Endothelial cell of umbilical vein (primary cell): ENCODE measurements around the gene ADAMTS12. TPM values are rescaled to one million over a fixed set of nuclear protein-coding genes. Genes with fewer than 3 reads are reported as not detected.

Experiments
- BruUV-seq: library from RNA; stranded (reverse); fragments of 400-500 nt; replicated peaks from 2 replicates; lab custom pipeline; 2021; lab: Mats Ljungman, UMichigan
- CTCF ChIA-PET: fragments of 300-600, 350-600 bp; sonication (Branson Sonifier 250); formaldehyde crosslinking; loops from one replicate; lab custom pipeline; 2021; ENCODE audit warnings: antibody characterized with exemption, inconsistent platforms; lab: Charles Lee
- POLR2A ChIA-PET: fragments of 300-600, 350-600 bp; sonication (Branson Sonifier 250); formaldehyde crosslinking; loops from one replicate; lab custom pipeline; 2021; ENCODE audit warnings: antibody characterized with exemption, inconsistent platforms; lab: Charles Lee
- DNase-seq: peaks from one replicate; pipeline ENCODE4 v3.0.0-alpha.2; 2011; ENCODE audit warnings: low read depth, low spot score
- FAIRE-seq: peaks from 2 replicates; lab custom pipeline; 2011; peaks lifted over from hg19 to GRCh38; lab: Jason Lieb, UNC
- H2AFZ ChIP-seq: 2 replicates; pipeline ENCODE4 v1.6.0; 2012; ENCODE audit warnings: low read depth, low read length, control low read depth, inconsistent platforms
- H3K27ac ChIP-seq: 2 replicates; pipeline ENCODE4 v1.5.1; 2011; ENCODE audit warnings: low read depth, mild to moderate bottlenecking, control low read depth, low read length, moderate library complexity; ENCODE audit not compliant: insufficient read depth
- H3K27me3 ChIP-seq, 2 experiments: 2 replicates each; pipeline versions ENCODE4 v1.6.0 to v1.6.1; 2011; ENCODE audit warnings: low read length in 2 of 2, mixed read lengths in 1 of 2; ENCODE audit not compliant: control insufficient read depth in 2 of 2, insufficient read depth in 2 of 2
- H3K36me3 ChIP-seq, 2 experiments: 2 replicates in 1 of 2; 3 replicates in 1 of 2; pipeline ENCODE4 v1.5.1; 2011; ENCODE audit warnings: low read length in 2 of 2, mild to moderate bottlenecking in 1 of 2, moderate library complexity in 1 of 2; ENCODE audit not compliant: control insufficient read depth in 2 of 2, insufficient read depth in 2 of 2; ENCODE audit errors: extremely low read depth in 1 of 2
- H3K4me1 ChIP-seq: 3 replicates; pipeline ENCODE4 v1.5.1; 2011; ENCODE audit warnings: mild to moderate bottlenecking, low read length; ENCODE audit not compliant: control insufficient read depth, insufficient read depth; ENCODE audit errors: extremely low read depth
- H3K4me2 ChIP-seq: 2 replicates; pipeline ENCODE4 v1.6.1; 2011; ENCODE audit warnings: low read length, control low read depth, mixed read lengths; ENCODE audit not compliant: insufficient read depth
- H3K4me3 ChIP-seq, 3 experiments: fragments of 200-600 bp in 1 of 3; sonication (generic), shearing (Covaris generic) in 1 of 3; replicated peaks in 1 of 3; 2 replicates each; pipeline ENCODE4 v1.5.1; 2011 to 2016; ENCODE audit warnings: control low read depth in 3 of 3, low read length in 3 of 3, mild to moderate bottlenecking in 2 of 3, inconsistent platforms in 1 of 3, low read depth in 1 of 3, moderate library complexity in 1 of 3; ENCODE audit not compliant: insufficient read depth in 1 of 3
- H3K79me2 ChIP-seq: 2 replicates; pipeline ENCODE4 v1.6.0; 2012; ENCODE audit warnings: low read length, inconsistent platforms; ENCODE audit not compliant: control insufficient read depth, insufficient read depth
- H3K9ac ChIP-seq: replicated peaks from 2 replicates; pipeline ENCODE3; 2011; ENCODE audit warnings: low read length, control low read depth; ENCODE audit not compliant: insufficient read depth; ENCODE audit errors: extremely low read depth
- H3K9me1 ChIP-seq: replicated peaks from 3 replicates; pipeline ENCODE4 v1.6.0; 2011; ENCODE audit warnings: mild to moderate bottlenecking, low read length; ENCODE audit not compliant: control insufficient read depth, insufficient read depth; ENCODE audit errors: extremely low read depth
- H3K9me3 ChIP-seq: replicated peaks from 2 replicates; pipeline ENCODE4 v1.5.1; 2012; ENCODE audit warnings: low read length, inconsistent platforms; ENCODE audit not compliant: control insufficient read depth, insufficient read depth
- H4K20me1 ChIP-seq: replicated peaks from 2 replicates; pipeline ENCODE3; 2011; ENCODE audit warnings: mild to moderate bottlenecking, low read length; ENCODE audit not compliant: control insufficient read depth, insufficient read depth; ENCODE audit errors: extremely low read depth
- CTCF ChIP-seq, 2 donors: IDR thresholded peaks; 1 replicate in 1 of 2; 2 replicates in 1 of 2; pipeline ENCODE4 v1.5.1; 2011; ENCODE audit warnings: low read length in 2 of 2, mild to moderate bottlenecking in 2 of 2, moderate library complexity in 2 of 2, control low read depth in 1 of 2, inconsistent platforms in 1 of 2, low read depth in 1 of 2; ENCODE audit not compliant: insufficient read depth in 1 of 2; ENCODE audit errors: extremely low read depth in 1 of 2
- EZH2 ChIP-seq: IDR thresholded peaks from 2 replicates; pipeline ENCODE4 v1.6.1; 2012; ENCODE audit warnings: borderline replicate concordance, low read depth, mild to moderate bottlenecking, moderate library complexity, low read length, inconsistent platforms; ENCODE audit not compliant: severe bottlenecking
- FOS ChIP-seq: IDR thresholded peaks from 2 replicates; pipeline ENCODE4 v1.6.1; 2011; ENCODE audit warnings: mild to moderate bottlenecking, low read length, moderate library complexity, borderline replicate concordance; ENCODE audit not compliant: insufficient read depth
- GATA2 ChIP-seq: IDR thresholded peaks from 2 replicates; pipeline ENCODE4 v1.7.0; 2011; ENCODE audit warnings: low read depth, mild to moderate bottlenecking, moderate library complexity, mixed read lengths, low read length; ENCODE audit not compliant: insufficient read length, insufficient read depth
- JUN ChIP-seq: IDR thresholded peaks from 2 replicates; pipeline ENCODE4 v1.6.1; 2011; ENCODE audit warnings: borderline replicate concordance, low read depth; ENCODE audit not compliant: insufficient read length, insufficient read depth
- MAX ChIP-seq: IDR thresholded peaks from 2 replicates; pipeline ENCODE4 v1.6.1; 2011; ENCODE audit not compliant: insufficient read depth, insufficient read length
- MYC ChIP-seq: IDR thresholded peaks from one replicate; pipeline ENCODE4 v1.6.1; 2011; ENCODE audit warnings: mild to moderate bottlenecking, low read depth, low read length
- POLR2A ChIP-seq: IDR thresholded peaks from 2 replicates; pipeline ENCODE4 v1.6.1; 2012; ENCODE audit warnings: low read depth, mild to moderate bottlenecking, control low read depth, low read length
- POLR2AphosphoS5 ChIP-seq: IDR thresholded peaks from 2 replicates; pipeline ENCODE4 v1.6.1; 2012; ENCODE audit warnings: low read depth, mild to moderate bottlenecking, control low read depth, low read length, moderate library complexity; ENCODE audit not compliant: insufficient read depth
- dilution Hi-C: fragments of 300-500 bp; cut with MboI; formaldehyde crosslinking; loops from one replicate; pipeline ENCODE4 v1.15.0; 2019; ENCODE audit warnings: low sequenced_read_pairs; ENCODE audit not compliant: extremely low pct_ligation_motif_present
- intact Hi-C: fragments of 100-400 bp; cut with micrococcal nuclease; formaldehyde crosslinking; loops from one replicate; pipeline ENCODE4 v1.10.0; 2022
- polyA plus RNA-seq, 4 experiments: library from polyadenylated mRNA; depleted of rRNA in 3 of 4; stranded (reverse) in 3 of 4; unstranded in 1 of 4; fragments of >200 nt; gene quantifications; 2 replicates each; pipeline versions ENCODE4 v1.2.1 to v1.2.3, GENCODE V29; 2011 to 2012; ENCODE audit warnings: missing spikeins in 1 of 4
- total RNA-seq: library from RNA; stranded (reverse); gene quantifications from 2 replicates; pipeline ENCODE4 v1.2.3, GENCODE V29; 2021

The ADAMTS12 gene
- total and polyA plus RNA-seq, 2 donors (not counting 3 experiments of a cell fraction or from before 2014, with no cell fraction given): 0.88 TPM; not detected in 1

GRCh38 chr5:33885679-33886078 lies 6.1 kb downstream of the ADAMTS12 start:
- Histone ChIP-seq H2AFZ (no peak overlapping the region), H3K9ac (no peak overlapping the region), H3K9me1 (no peaks in the 10 kb centered on the region), H3K27me3 (peaks cover 0 to 8% of the 10 kb centered on the region in 2 experiments), H3K4me1 (no peaks in the 10 kb centered on the region), H3K27ac (no peak overlapping the region), H3K4me3 (no peak overlapping the region), H3K36me3 (no peaks in the 10 kb centered on the region), H4K20me1 (no peaks in the 10 kb centered on the region), H3K79me2 (no peaks in the 10 kb centered on the region), H3K9me3 (no peaks in the 10 kb centered on the region), H3K4me2 (no peak overlapping the region)
- POLR2A ChIA-PET: no interaction called here
- intact Hi-C loops (no loop called here), dilution Hi-C loops (no loop called here)
- FAIRE-seq (no peak), DNase-seq (no peak)
- BruUV-seq: no TSS peak
- CTCF ChIA-PET: interaction anchor here (0.9 kb wide), 1 partner anchor 49 kb away, joined by 3 read pairs; no protein-coding TSS in a partner anchor
- no peak for TF ChIP-seq GATA2
- TF ChIP-seq EZH2: no peak
- no peak for TF ChIP-seq MYC
- TF ChIP-seq CTCF (IDR thresholded peaks at IDR 0.05; ENCODE audit: extremely low read depth in 1 of 2, insufficient read depth in 1 of 2, low read depth in 1 of 2, low read length in 2 of 2): no peak
- TF ChIP-seq POLR2AphosphoS5: no peak
- TF ChIP-seq FOS: no peak
- TF ChIP-seq JUN: no peak
- no peak for TF ChIP-seq MAX
- TF ChIP-seq POLR2A: no peak
